K562 (cell line): ENCODE data around the gene NEB. TPM values are rescaled to one million over a fixed set of nuclear protein-coding genes. Genes with fewer than 3 reads are reported as not detected.

ENCODE experiments used
- ATAC-seq: fragments of 200-7000 bp; cut with Tn5 transposase; 3 replicates; pipeline ENCODE4 v1.9.1; 2020; ENCODE audit warnings: moderate library complexity
- BruUV-seq: library from RNA; stranded (reverse); fragments of 400-500 nt; replicated peaks from 2 replicates; lab custom pipeline; 2021; lab: Mats Ljungman, UMichigan
- CTCF ChIA-PET: fragments of 300-600 bp; formaldehyde crosslinking; extraction: SDS; loops from one replicate; lab custom pipeline; 2021; ENCODE audit warnings: low intra/inter-chr PET ratio; lab: Yijun Ruan, JAX
- POLR2A ChIA-PET: fragments of 300-600, 350-650 bp; sonication (Branson Sonifier 250); formaldehyde crosslinking; extraction: SDS; loops from one replicate; lab custom pipeline; 2021; ENCODE audit warnings: antibody characterized with exemption, inconsistent platforms; lab: Yijun Ruan, JAX
- DNase-seq, 4 experiments: peaks; one replicate each; pipeline versions ENCODE4 v3.0.0 to v3.0.0-alpha.2; 2011 to 2018; ENCODE audit warnings: low spot score in 3 of 4, mixed read lengths in 3 of 4; ENCODE audit errors: extremely low read depth in 1 of 4
- FAIRE-seq: peaks from 2 replicates; lab custom pipeline; 2011; peaks lifted over from hg19 to GRCh38; lab: Jason Lieb, UNC
- H2AFZ ChIP-seq: 2 replicates; pipeline ENCODE4 v1.6.0; 2011; ENCODE audit warnings: low read depth, low read length, control low read depth, inconsistent platforms
- H3K27ac ChIP-seq: fragments of 200-600 bp; 3 replicates; pipeline ENCODE4 v1.8.0; 2011; ENCODE audit warnings: low read depth, mild to moderate bottlenecking, control low read depth, inconsistent platforms, low read length, moderate library complexity, mixed read lengths; ENCODE audit errors: extremely low read depth
- H3K27me3 ChIP-seq, 2 experiments: fragments of 300-600 bp in 1 of 2; 2 replicates in 1 of 2; 3 replicates in 1 of 2; pipeline versions ENCODE4 v1.6.0 to v1.8.0; 2011; ENCODE audit warnings: inconsistent platforms in 2 of 2, low read length in 2 of 2, mild to moderate bottlenecking in 1 of 2, mixed read lengths in 1 of 2, moderate library complexity in 1 of 2; ENCODE audit not compliant: control insufficient read depth in 2 of 2, insufficient read depth in 2 of 2
- H3K36me3 ChIP-seq: fragments of 300-600 bp; 3 replicates; pipeline ENCODE4 v1.8.0; 2011; ENCODE audit warnings: mild to moderate bottlenecking, low read length, inconsistent platforms; ENCODE audit not compliant: control insufficient read depth, insufficient read depth
- H3K4me1 ChIP-seq, 2 experiments: fragments of 200-600 bp in 1 of 2; replicated peaks in 1 of 2; 2 replicates in 1 of 2; 3 replicates in 1 of 2; pipeline versions ENCODE4 v1.5.1 to v1.8.0; 2011; ENCODE audit warnings: inconsistent platforms in 2 of 2, low read length in 2 of 2, mild to moderate bottlenecking in 1 of 2, mixed read lengths in 1 of 2, moderate library complexity in 1 of 2; ENCODE audit not compliant: control insufficient read depth in 2 of 2, insufficient read depth in 2 of 2
- H3K4me2 ChIP-seq: 2 replicates; pipeline ENCODE4 v1.6.1; 2011; ENCODE audit warnings: low read length, control low read depth, inconsistent platforms, mixed read lengths; ENCODE audit not compliant: insufficient read depth
- H3K4me3 ChIP-seq: fragments of 200-600 bp; sonication (generic), shearing (Covaris generic); 2 replicates; pipeline ENCODE4 v1.5.1; 2016; ENCODE audit warnings: control low read depth, inconsistent platforms
- H3K79me2 ChIP-seq: fragments of 200-600 bp; 3 replicates; pipeline ENCODE4 v1.8.0; 2011; ENCODE audit warnings: low read length, inconsistent platforms; ENCODE audit not compliant: control insufficient read depth, insufficient read depth
- H3K9ac ChIP-seq, 2 experiments: 2 replicates each; pipeline versions ENCODE4 v1.6.0 to v1.6.1; 2011; ENCODE audit warnings: low read depth in 2 of 2, low read length in 2 of 2, control low read depth in 1 of 2, inconsistent platforms in 1 of 2, mild to moderate bottlenecking in 1 of 2, mixed read lengths in 1 of 2; ENCODE audit not compliant: insufficient read depth in 1 of 2
- H3K9me1 ChIP-seq: one replicate; pipeline ENCODE4 v1.6.0; 2011; ENCODE audit warnings: inconsistent platforms, mild to moderate bottlenecking, low read length, moderate library complexity; ENCODE audit not compliant: control insufficient read depth, insufficient read depth
- H3K9me3 ChIP-seq: replicated peaks from 2 replicates; pipeline ENCODE4 v1.5.1; 2011; ENCODE audit warnings: low read depth, low read length, inconsistent platforms; ENCODE audit not compliant: control insufficient read depth, insufficient read depth
- H4K20me1 ChIP-seq: replicated peaks from 2 replicates; pipeline ENCODE4 v1.6.1; 2011; ENCODE audit warnings: low read length, inconsistent platforms, mixed read lengths; ENCODE audit not compliant: control insufficient read depth, insufficient read depth
- ATF4 ChIP-seq: fragments of 450-650 bp; formaldehyde crosslinking; IDR thresholded peaks from 2 replicates; pipeline ENCODE4 v1.4.0; 2022; ENCODE audit warnings: mild to moderate bottlenecking, moderate library complexity
- BCLAF1 ChIP-seq, 2 experiments: fragments of 450-650 bp in 1 of 2; IDR thresholded peaks; 2 replicates each; pipeline ENCODE4 v1.6.1; 2011 to 2017; ENCODE audit warnings: low read depth in 2 of 2, antibody characterized with exemption in 1 of 2, borderline replicate concordance in 1 of 2, low read length in 1 of 2, mild to moderate bottlenecking in 1 of 2, mixed read lengths in 1 of 2; ENCODE audit not compliant: control insufficient read depth in 1 of 2
- CTCF ChIP-seq, 3 experiments: IDR thresholded peaks in 2 of 3; conservative IDR thresholded peaks in 1 of 3; 2 replicates each; pipeline ENCODE4 v1.5.1; 2011 to 2012; ENCODE audit warnings: low read length in 3 of 3, mild to moderate bottlenecking in 3 of 3, control low read depth in 2 of 3, improper control_type of control experiment in 1 of 3, inconsistent platforms in 1 of 3, low read depth in 1 of 3, mixed read lengths in 1 of 3, moderate library complexity in 1 of 3; ENCODE audit not compliant: insufficient read depth in 2 of 3
- KDM2B ChIP-seq: fragments of 250-450 bp; sonication (Bioruptor Pico); IDR thresholded peaks from 2 replicates; pipeline ENCODE4 v1.8.0; 2021; ENCODE audit warnings: mild to moderate bottlenecking, moderate library complexity
- MAZ ChIP-seq, 2 experiments: fragments of 450-650 bp in 1 of 2; sonication (generic) in 1 of 2; formaldehyde crosslinking; IDR thresholded peaks in 1 of 2; conservative IDR thresholded peaks in 1 of 2; 2 replicates each; pipeline versions ENCODE4 v1.4.0 to v1.5.0; 2020; ENCODE audit warnings: mild to moderate bottlenecking in 1 of 2, missing genetic modification reagents in 1 of 2
- RAD21 ChIP-seq, 2 experiments: fragments of 250-450 bp in 1 of 2; fragments of 450-650 bp in 1 of 2; sonication (Bioruptor Pico) in 1 of 2; formaldehyde crosslinking in 1 of 2; IDR thresholded peaks in 1 of 2; conservative IDR thresholded peaks in 1 of 2; 2 replicates each; pipeline versions ENCODE4 v1.4.0 to v1.8.0; 2020 to 2022; ENCODE audit warnings: mild to moderate bottlenecking in 2 of 2, moderate library complexity in 1 of 2
- YY1 ChIP-seq, 3 experiments: IDR thresholded peaks; 2 replicates each; pipeline ENCODE4 v1.6.1; 2011; ENCODE audit warnings: low read length in 2 of 3, mild to moderate bottlenecking in 2 of 3, moderate library complexity in 2 of 3, borderline replicate concordance in 1 of 3, control low read depth in 1 of 3, low read depth in 1 of 3; ENCODE audit not compliant: insufficient read depth in 3 of 3, insufficient replicate concordance in 2 of 3, control insufficient read depth in 1 of 3, insufficient read length in 1 of 3; ENCODE audit errors: extremely low read depth in 1 of 3
- ZMIZ1 ChIP-seq, 2 experiments: fragments of 150-350 bp in 1 of 2; IDR thresholded peaks; 2 replicates each; pipeline ENCODE4 v1.6.1; 2012 to 2016; ENCODE audit warnings: low read depth in 2 of 2, low read length in 2 of 2, mild to moderate bottlenecking in 1 of 2, moderate library complexity in 1 of 2
- ZNF316 ChIP-seq: fragments of 450-650 bp; IDR thresholded peaks from 2 replicates; pipeline ENCODE4 v1.6.1; 2016
- WGBS: fragments of 100-300 bp; shearing (Covaris generic); methylation state at CpG from one replicate; pipeline ENCODE4 v1.1.6; 2016; ENCODE audit warnings: low coverage, mixed read lengths; ENCODE audit not compliant: insufficient coverage; ENCODE audit errors: missing lambda C conversion rate; 5-methylcytosine and 5-hydroxymethylcytosine counted together
- in situ Hi-C: fragments of 300-500 bp; cut with MboI; formaldehyde crosslinking; loops from 4 replicates; pipeline ENCODE4 v1.15.0; 2018; ENCODE audit warnings: inconsistent platforms, mixed read lengths
- intact Hi-C: fragments of 100-400 bp; cut with micrococcal nuclease; formaldehyde crosslinking; loops from 2 replicates; pipeline ENCODE4 v1.14.2; 2022
- polyA plus RNA-seq, 8 experiments: library from polyadenylated mRNA; depleted of rRNA in 4 of 8; stranded (reverse) in 5 of 8; unstranded in 3 of 8; fragments of >200 nt; fragmentation: Nextera tagmentation in 2 of 8; fragmentation: Illumina TruSeq in 1 of 8; extraction: Ambion mirVana in 2 of 8; extraction: Trizol in 1 of 8; gene quantifications; 2 replicates each; pipeline versions ENCODE4 v1.2.1 to v1.2.3, GENCODE V29; 2011 to 2014; ENCODE audit warnings: inconsistent platforms in 1 of 8, missing spikeins in 1 of 8
- total RNA-seq, 7 experiments: library from RNA; depleted of rRNA in 6 of 7; stranded (reverse); fragments of >200 nt in 6 of 7; fragmentation: Illumina TruSeq in 2 of 7; extraction: Trizol in 2 of 7; gene quantifications; 2 replicates each; pipeline versions ENCODE4 v1.2.1 to v1.2.3, GENCODE V29; 2011 to 2021; ENCODE audit warnings: low replicate concordance in 1 of 7

The NEB gene
- total and polyA plus RNA-seq, 9 of the 15 experiments (the other 6 are each of a cell fraction or from before 2014, with no cell fraction given) = 1.7 to 3.8 (median 2.9) TPM

GRCh38 chr2:151637271-151637781 lies 97.0 kb downstream of the NEB start:
- no peak overlapping the region for H3K4me2 ChIP-seq
- in situ Hi-C loops = no loop called here
- H3K9ac ChIP-seq = no peak overlapping the region
- TF ChIP-seq RAD21 (CRISPR knock-in tag; conservative IDR thresholded peaks at IDR 0.05 in 1 of 2, IDR thresholded peaks at IDR 0.05 in 1 of 2) (peak; percentile 40 to 57), MAZ (CRISPR knock-in tag; conservative IDR thresholded peaks at IDR 0.05 in 1 of 2, IDR thresholded peaks at IDR 0.05 in 1 of 2) (0 out of 4 replicates have a peak, but pooled peaks of 1 of the 2 experiments have one; percentile 33), KDM2B (no peak), ZMIZ1 (IDR thresholded peaks at IDR 0.05; ENCODE audit: low read depth in 2 of 2, low read length in 2 of 2) (no peak), BCLAF1 (IDR thresholded peaks at IDR 0.05; ENCODE audit: borderline replicate concordance in 1 of 2, control insufficient read depth in 1 of 2, low read depth in 2 of 2, low read length in 1 of 2) (no peak), ATF4 (CRISPR knock-in tag) (no peak), CTCF (IDR thresholded peaks at IDR 0.05 in 2 of 3, conservative IDR thresholded peaks at IDR 0.05 in 1 of 3; ENCODE audit: insufficient read depth in 2 of 3, low read depth in 1 of 3, low read length in 3 of 3) (peak in 1 of 3 experiments; percentile 16; a peak in 1 of 6 replicates), ZNF316 (peak; percentile 58), YY1 (IDR thresholded peaks at IDR 0.05; ENCODE audit: borderline replicate concordance in 1 of 3, control insufficient read depth in 1 of 3, extremely low read depth in 1 of 3, insufficient read depth in 3 of 3, insufficient read length in 1 of 3, insufficient replicate concordance in 2 of 3, low read depth in 1 of 3, low read length in 2 of 3) (no peak)

More at GRCh38 chr2:151637271-151637781, 97.0 kb downstream of the NEB start:
- H3K4me1 ChIP-seq = peaks cover 0 to 5% of the 10 kb centered on the region in 2 experiments; a peak in 1 of 5 replicates
- H3K9me3 ChIP-seq = no peaks in the 10 kb centered on the region
- H3K4me3 ChIP-seq = no peak overlapping the region
- H4K20me1 ChIP-seq = no peaks in the 10 kb centered on the region
- no peaks in the 10 kb centered on the region for H3K9me1 ChIP-seq
- POLR2A ChIA-PET = interaction anchor here (0.6 to 1.5 kb wide), 4 partner anchors 11 to 475 kb away, joined by 3 to 5 read pairs (median 3); no protein-coding TSS in a partner anchor
- intact Hi-C loops = no loop called here
- CTCF ChIA-PET = no interaction called here
- no peak overlapping the region for H3K27ac ChIP-seq
- H3K79me2 ChIP-seq = no peaks in the 10 kb centered on the region
- 39% methylated on average over 8 of the region's 8 CpGs for WGBS
- FAIRE-seq = no peak
- ATAC-seq = peak; percentile 60
- H2AFZ ChIP-seq = peak overlapping the region; percentile 61; the same call in 1 of the 2 replicates
- H3K36me3 ChIP-seq = no peaks in the 10 kb centered on the region
- BruUV-seq = no TSS peak
- no peaks in the 10 kb centered on the region for H3K27me3 ChIP-seq
- DNase-seq = no peak
